A673 (cell line): Measurements from ENCODE around the gene COL19A1.

Source experiments
- CTCF ChIP-seq: fragments of 300-800, 200-600 bp; sonication (generic); conservative IDR thresholded peaks from 2 replicates; pipeline ENCODE4 v1.5.1; 2017; ENCODE audit warnings: low read depth, mild to moderate bottlenecking, antibody characterized with exemption, low read length, moderate library complexity, mixed read lengths
- EZH2 ChIP-seq: fragments of 200-600 bp; sonication (generic); IDR thresholded peaks from 2 replicates; pipeline ENCODE4 v1.6.1; 2017; ENCODE audit warnings: borderline replicate concordance, low read depth, mild to moderate bottlenecking, mixed read lengths, antibody characterized with exemption, low read length; ENCODE audit not compliant: poor library complexity, severe bottlenecking

- TF ChIP-seq CTCF (no peak), EZH2 (no peak)
Measured at GRCh38 chr6:70145178-70145577, 278.8 kb downstream of the COL19A1 start.
